LNCAP (cell line): ENCODE results near the gene ZNF597.

Experiments used
- CTCF ChIP-seq: fragments of 450-650 bp; IDR thresholded peaks from 2 replicates; pipeline ENCODE4 v1.5.1; 2017; ENCODE audit warnings: mild to moderate bottlenecking

The ZNF597 gene

DNA sequence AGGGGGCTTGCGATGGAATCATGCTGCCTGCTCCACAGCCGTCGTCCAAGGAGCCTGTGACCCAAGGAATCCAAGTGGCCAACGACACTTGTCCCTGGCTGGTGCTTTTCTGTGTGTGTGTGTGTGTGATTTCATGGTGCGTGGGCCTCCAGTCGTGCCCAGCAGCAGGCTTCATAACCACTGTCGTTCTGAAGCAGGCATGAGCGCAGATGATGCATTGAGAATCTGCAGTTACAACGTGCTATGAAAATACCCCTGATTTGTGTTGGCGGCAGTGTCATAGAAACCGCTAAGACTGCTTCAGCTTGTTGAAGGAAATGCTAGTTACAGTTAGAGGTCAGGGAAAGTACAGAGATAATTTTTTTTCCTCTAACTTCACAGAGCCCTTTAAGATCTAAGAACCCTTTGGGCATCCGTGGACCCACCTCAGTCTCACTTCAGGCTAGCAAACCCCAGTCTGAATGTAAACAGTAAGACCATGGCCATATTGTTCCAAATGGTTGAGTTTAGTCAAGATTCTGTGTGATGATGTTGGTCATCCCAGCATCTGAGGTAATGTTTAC, 36.4 kb upstream of the ZNF597 start:
- TF ChIP-seq CTCF: no peak

- TF ChIP-seq CTCF: no peak
Measured at GRCh38 chr16:3478242-3478925, 35.1 kb upstream of the ZNF597 start.

- TF ChIP-seq CTCF: no peak
Measured at GRCh38 chr16:3476409-3476808, 33.1 kb upstream of the ZNF597 start.

GRCh38 chr16:3475604-3476375, 32.5 kb upstream of the ZNF597 start:
- no peak for TF ChIP-seq CTCF

- TF ChIP-seq CTCF: no peak
Measured at GRCh38 chr16:3474136-3474779, 31.0 kb upstream of the ZNF597 start.

GRCh38 chr16:3472878-3473595, 29.7 kb upstream of the ZNF597 start:
- no peak for TF ChIP-seq CTCF

DNA sequence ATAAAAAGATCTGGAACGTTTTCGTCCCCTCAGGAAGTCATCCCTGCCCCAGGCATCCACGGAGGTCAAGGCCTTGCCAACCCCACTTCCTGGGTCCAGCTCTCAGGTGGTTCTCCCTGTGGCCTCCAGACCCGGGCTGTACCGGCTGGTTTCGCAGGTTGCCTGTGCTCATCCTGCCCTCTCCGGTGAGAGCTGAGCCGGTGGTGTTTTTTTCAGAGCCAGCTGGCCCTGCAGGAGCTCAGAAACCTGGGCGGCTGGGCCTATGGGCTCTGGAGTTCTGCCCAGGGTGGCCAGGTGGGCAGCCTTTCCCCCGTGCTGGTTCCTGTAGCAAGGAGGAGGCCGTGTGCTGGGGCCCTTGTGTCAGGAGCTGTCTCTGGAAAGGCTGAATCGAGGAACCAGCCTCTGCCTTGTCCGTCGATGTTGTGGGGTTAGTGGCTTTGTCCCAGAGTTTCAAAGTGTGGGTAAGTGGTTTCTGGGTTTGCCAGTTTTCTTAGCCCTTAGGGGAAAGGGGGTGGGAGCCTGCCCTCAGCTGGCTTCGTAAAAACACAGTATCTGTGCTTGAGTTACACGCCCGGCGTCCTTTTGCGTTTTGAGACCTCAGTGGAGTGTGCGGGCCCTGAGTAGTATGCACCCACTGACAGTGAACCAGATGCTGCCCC, 28.3 kb upstream of the ZNF597 start:
- TF ChIP-seq CTCF: no peak
